Measurements from ENCODE around the gene COG5. TPM values are rescaled to one million over a fixed set of nuclear protein-coding genes. Genes with fewer than 3 reads are reported as not detected.

The COG5 gene
- total and polyA plus RNA-seq, 10 of the 15 experiments (the other 5 are each of a cell fraction or from before 2014, with no cell fraction given): 5.5 to 27.9 (median 15.6) TPM

DNA sequence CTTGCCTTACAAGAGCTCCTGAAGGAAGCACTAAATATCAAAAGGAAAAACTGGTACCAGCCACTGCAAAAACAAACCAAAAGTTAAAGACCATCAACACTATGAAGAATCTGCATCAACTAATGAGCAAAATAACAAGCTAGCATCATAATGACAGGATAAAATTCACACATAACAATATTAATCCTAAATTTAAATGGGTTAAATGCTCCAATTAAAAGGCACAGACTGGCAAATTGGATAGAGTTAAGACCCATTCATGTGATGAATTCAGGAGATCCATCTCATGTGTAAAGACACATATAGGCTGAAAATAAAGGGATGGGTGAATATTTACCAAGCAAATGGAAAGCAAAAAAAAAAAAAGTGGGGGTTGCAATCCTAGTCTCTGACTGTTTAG, 29.6 kb downstream of the COG5 start (continued):
- TF ChIP-seq SIN3A (IDR thresholded peaks at IDR 0.05; ENCODE audit: low read depth, low read length): no peak
- TF ChIP-seq, protein P1, sequence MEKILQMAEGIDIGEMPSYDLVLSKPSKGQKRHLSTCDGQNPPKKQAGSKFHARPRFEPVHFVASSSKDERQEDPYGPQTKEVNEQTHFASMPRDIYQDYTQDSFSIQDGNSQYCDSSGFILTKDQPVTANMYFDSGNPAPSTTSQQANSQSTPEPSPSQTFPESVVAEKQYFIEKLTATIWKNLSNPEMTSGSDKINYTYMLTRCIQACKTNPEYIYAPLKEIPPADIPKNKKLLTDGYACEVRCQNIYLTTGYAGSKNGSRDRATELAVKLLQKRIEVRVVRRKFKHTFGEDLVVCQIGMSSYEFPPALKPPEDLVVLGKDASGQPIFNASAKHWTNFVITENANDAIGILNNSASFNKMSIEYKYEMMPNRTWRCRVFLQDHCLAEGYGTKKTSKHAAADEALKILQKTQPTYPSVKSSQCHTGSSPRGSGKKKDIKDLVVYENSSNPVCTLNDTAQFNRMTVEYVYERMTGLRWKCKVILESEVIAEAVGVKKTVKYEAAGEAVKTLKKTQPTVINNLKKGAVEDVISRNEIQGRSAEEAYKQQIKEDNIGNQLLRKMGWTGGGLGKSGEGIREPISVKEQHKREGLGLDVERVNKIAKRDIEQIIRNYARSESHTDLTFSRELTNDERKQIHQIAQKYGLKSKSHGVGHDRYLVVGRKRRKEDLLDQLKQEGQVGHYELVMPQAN (conservative IDR thresholded peaks at IDR 0.05): no peak
- no peak for TF ChIP-seq HDAC6 (IDR thresholded peaks at IDR 0.05; ENCODE audit: unreplicated experiment)
- TF ChIP-seq ESRRA (IDR thresholded peaks at IDR 0.05; ENCODE audit: low read length): no peak
- no peak for TF ChIP-seq SUZ12 (IDR thresholded peaks at IDR 0.05; ENCODE audit: unreplicated experiment)

DNA sequence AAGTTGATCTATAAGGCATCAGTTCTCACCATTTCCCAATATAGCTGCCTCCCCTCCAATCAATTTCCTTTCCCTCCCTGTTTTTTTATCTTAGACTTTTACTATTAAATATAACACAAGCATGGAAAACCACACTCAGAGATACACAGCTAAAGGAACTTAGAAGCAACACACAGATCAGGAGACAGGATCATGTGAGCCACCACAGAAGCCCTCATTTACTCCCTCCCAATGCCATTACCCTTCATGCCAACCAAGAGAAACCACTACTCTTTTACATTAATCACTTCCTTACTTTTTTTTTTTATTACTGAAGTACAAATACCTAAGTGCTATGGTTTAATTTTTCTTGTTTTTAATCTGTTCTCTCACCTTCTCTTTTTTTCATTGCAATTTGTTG, 33.0 kb downstream of the COG5 start:
- RAD21 ChIA-PET (ENCODE audit: unreplicated experiment): no interaction called here
- in situ Hi-C loops (cut with MboI): no loop called here
- ATAC-seq (no peak), DNase-seq (ENCODE audit: low read depth, low spot score) (no peak), FAIRE-seq (no peak)
- H3K9me3 ChIP-seq (replicated peaks; ENCODE audit: control insufficient read depth, insufficient read depth, low read length): no peaks in the 10 kb centered on the region
- H3K4me2 ChIP-seq (ENCODE audit: control insufficient read depth, insufficient read depth): no peak overlapping the region
- H3K27ac ChIP-seq (ENCODE audit: control insufficient read depth, insufficient read depth): no peak overlapping the region
- no peak overlapping the region for H2AFZ ChIP-seq (ENCODE audit: control insufficient read depth, low read depth, low read length)
- intact Hi-C loops (cut with micrococcal nuclease; ENCODE audit: unreplicated experiment): no loop called here
- H3K9ac ChIP-seq (ENCODE audit: control insufficient read depth, insufficient read depth, low read length): no peak overlapping the region
- BruUV-seq (replicated peaks): no TSS peak
- H3K79me2 ChIP-seq (ENCODE audit: control insufficient read depth, insufficient read depth, low read length): no peaks in the 10 kb centered on the region
- H3K36me3 ChIP-seq (ENCODE audit: control insufficient read depth in 2 of 2, insufficient read depth in 2 of 2, low read length in 1 of 2): no peaks in the 10 kb centered on the region; a peak in 1 of 4 replicates
- TF ChIP-seq SMAD1 (IDR thresholded peaks at IDR 0.05; ENCODE audit: low read depth, partially characterized antibody): no peak
- TF ChIP-seq, protein P2, sequence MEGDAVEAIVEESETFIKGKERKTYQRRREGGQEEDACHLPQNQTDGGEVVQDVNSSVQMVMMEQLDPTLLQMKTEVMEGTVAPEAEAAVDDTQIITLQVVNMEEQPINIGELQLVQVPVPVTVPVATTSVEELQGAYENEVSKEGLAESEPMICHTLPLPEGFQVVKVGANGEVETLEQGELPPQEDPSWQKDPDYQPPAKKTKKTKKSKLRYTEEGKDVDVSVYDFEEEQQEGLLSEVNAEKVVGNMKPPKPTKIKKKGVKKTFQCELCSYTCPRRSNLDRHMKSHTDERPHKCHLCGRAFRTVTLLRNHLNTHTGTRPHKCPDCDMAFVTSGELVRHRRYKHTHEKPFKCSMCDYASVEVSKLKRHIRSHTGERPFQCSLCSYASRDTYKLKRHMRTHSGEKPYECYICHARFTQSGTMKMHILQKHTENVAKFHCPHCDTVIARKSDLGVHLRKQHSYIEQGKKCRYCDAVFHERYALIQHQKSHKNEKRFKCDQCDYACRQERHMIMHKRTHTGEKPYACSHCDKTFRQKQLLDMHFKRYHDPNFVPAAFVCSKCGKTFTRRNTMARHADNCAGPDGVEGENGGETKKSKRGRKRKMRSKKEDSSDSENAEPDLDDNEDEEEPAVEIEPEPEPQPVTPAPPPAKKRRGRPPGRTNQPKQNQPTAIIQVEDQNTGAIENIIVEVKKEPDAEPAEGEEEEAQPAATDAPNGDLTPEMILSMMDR (IDR thresholded peaks at IDR 0.05 in 2 of 3, conservative IDR thresholded peaks at IDR 0.05 in 1 of 3; ENCODE audit: control insufficient read depth in 2 of 3, extremely low read depth in 1 of 3, insufficient read depth in 1 of 3, low read depth in 3 of 3, low read length in 3 of 3): no peak
- no peak for TF ChIP-seq ZSCAN29 (IDR thresholded peaks at IDR 0.05)
- TF ChIP-seq, protein P3, sequence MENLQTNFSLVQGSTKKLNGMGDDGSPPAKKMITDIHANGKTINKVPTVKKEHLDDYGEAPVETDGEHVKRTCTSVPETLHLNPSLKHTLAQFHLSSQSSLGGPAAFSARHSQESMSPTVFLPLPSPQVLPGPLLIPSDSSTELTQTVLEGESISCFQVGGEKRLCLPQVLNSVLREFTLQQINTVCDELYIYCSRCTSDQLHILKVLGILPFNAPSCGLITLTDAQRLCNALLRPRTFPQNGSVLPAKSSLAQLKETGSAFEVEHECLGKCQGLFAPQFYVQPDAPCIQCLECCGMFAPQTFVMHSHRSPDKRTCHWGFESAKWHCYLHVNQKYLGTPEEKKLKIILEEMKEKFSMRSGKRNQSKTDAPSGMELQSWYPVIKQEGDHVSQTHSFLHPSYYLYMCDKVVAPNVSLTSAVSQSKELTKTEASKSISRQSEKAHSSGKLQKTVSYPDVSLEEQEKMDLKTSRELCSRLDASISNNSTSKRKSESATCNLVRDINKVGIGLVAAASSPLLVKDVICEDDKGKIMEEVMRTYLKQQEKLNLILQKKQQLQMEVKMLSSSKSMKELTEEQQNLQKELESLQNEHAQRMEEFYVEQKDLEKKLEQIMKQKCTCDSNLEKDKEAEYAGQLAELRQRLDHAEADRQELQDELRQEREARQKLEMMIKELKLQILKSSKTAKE (IDR thresholded peaks at IDR 0.05; ENCODE audit: low read depth, poor library complexity, severe bottlenecking): no peak
- TF ChIP-seq RAD21 (IDR thresholded peaks at IDR 0.05; ENCODE audit: insufficient read depth, low read depth, low read length): no peak
- TF ChIP-seq, protein P4, sequence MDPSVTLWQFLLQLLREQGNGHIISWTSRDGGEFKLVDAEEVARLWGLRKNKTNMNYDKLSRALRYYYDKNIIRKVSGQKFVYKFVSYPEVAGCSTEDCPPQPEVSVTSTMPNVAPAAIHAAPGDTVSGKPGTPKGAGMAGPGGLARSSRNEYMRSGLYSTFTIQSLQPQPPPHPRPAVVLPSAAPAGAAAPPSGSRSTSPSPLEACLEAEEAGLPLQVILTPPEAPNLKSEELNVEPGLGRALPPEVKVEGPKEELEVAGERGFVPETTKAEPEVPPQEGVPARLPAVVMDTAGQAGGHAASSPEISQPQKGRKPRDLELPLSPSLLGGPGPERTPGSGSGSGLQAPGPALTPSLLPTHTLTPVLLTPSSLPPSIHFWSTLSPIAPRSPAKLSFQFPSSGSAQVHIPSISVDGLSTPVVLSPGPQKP (IDR thresholded peaks at IDR 0.05; ENCODE audit: low read depth, low read length): no peak
- POLR2A ChIA-PET: interaction anchor here (0.7 kb wide), 3 partner anchors 33 to 84 kb away, joined by 3 to 7 read pairs (median 4); partner anchors contain the start of genes COG5 and DUS4L
- H4K20me1 ChIP-seq (ENCODE audit: control insufficient read depth, insufficient read depth): no peaks in the 10 kb centered on the region
- no peaks in the 10 kb centered on the region for H3K4me1 ChIP-seq (ENCODE audit: control insufficient read depth, insufficient read depth, low read length)
- H3K27me3 ChIP-seq (replicated peaks in 1 of 2; ENCODE audit: control insufficient read depth in 2 of 2, insufficient read depth in 2 of 2, low read length in 1 of 2): no peaks in the 10 kb centered on the region
- CTCF ChIA-PET: interaction anchor here (1.3 kb wide), 1 partner anchor 197 kb away, joined by 4 read pairs; no protein-coding TSS in a partner anchor
- no peak overlapping the region for H3K4me3 ChIP-seq
- SMC1A ChIA-PET (ENCODE audit: uncharacterized antibody, unreplicated experiment): no interaction called here
